Stimulated activated naive CD4-positive, alpha-beta T cell (primary cell): ENCODE measurements around the gene NCAPH2.

Experiments used
- DNase-seq, 6 experiments: peaks; one replicate each; lab custom pipeline; 2025; lab: John Stamatoyannopoulos, UW

The NCAPH2 gene

GRCh38 chr22:50548921-50549790, 41.1 kb downstream of the NCAPH2 start:
- peak in 2 of 6 experiments; percentile 50 to 51 for DNase-seq

- DNase-seq: no peak
These were observed 42.4 kb downstream of the NCAPH2 start for GRCh38 chr22:50550395-50550794.

GRCh38 chr22:50551160-50551752, 43.2 kb downstream of the NCAPH2 start:
- DNase-seq: no peak

- DNase-seq: no peak
These were observed 45.3 kb downstream of the NCAPH2 start for GRCh38 chr22:50553310-50553709.

- no peak for DNase-seq
These were observed 48.7 kb downstream of the NCAPH2 start for GRCh38 chr22:50556703-50557102.

- DNase-seq: no peak
These were observed 52.0 kb downstream of the NCAPH2 start for GRCh38 chr22:50560034-50560433.

- no peak for DNase-seq
These were observed 53.7 kb downstream of the NCAPH2 start for GRCh38 chr22:50561401-50562358.

- DNase-seq: peak; percentile 86 to 96 (median 94)
These were observed 54.7 kb downstream of the NCAPH2 start, which contains the start of gene SYCE3 for GRCh38 chr22:50562523-50563412. TSS of gene SYCE3 (minus strand) at chr22:50562919. CDS start at chr22:50556405, 6,514 bp downstream.

GRCh38 chr22:50563413-50564160, 55.6 kb downstream of the NCAPH2 start:
- no peak for DNase-seq

GRCh38 chr22:50564289-50564688, 56.3 kb downstream of the NCAPH2 start:
- DNase-seq: no peak

- DNase-seq: no peak
These were observed 59.8 kb downstream of the NCAPH2 start for GRCh38 chr22:50567721-50568252.

GRCh38 chr22:50568626-50569025, 60.6 kb downstream of the NCAPH2 start:
- DNase-seq: no peak

GRCh38 chr22:50569041-50569459, 61.0 kb downstream of the NCAPH2 start:
- DNase-seq: no peak

- DNase-seq: no peak
These were observed 62.0 kb downstream of the NCAPH2 start for GRCh38 chr22:50569896-50570535.

- DNase-seq: no peak
These were observed 62.8 kb downstream of the NCAPH2 start for GRCh38 chr22:50570861-50571260.

GRCh38 chr22:50571264-50572175, 63.5 kb downstream of the NCAPH2 start:
- DNase-seq: no peak

GRCh38 chr22:50572965-50573364, 64.9 kb downstream of the NCAPH2 start:
- DNase-seq: no peak
